Dedifferentiated amniotic fluid mesenchymal stem cell (primary cell): ENCODE measurements around the gene IGFALS.
A peak's percentile ranks its signal among the peaks of the same experiment; 100 is the strongest.

Experiments used
- DNase-seq: peaks from one replicate; pipeline ENCODE4 v3.0.0-alpha.2; 2016; ENCODE audit errors: extremely low spot score

IGFALS gene

DNA sequence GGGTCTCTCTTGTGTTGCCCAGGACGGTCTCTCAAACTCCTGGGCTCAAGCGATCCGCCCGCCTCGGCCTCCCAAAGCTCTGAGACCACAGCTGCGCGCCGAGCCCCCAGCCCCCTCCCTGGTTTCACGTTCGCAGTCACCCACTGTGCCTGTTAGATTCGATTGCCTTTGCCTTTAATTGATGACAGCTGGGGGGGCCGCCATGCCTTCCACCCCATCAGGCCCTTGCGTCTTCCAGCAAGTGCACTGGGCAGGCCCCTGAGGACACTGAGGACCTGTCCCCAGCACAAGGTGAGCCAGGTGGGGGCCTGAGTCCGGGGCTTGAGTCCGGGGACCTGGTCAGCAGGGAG, 3.3 kb downstream of the IGFALS start:
- DNase-seq = no peak

GRCh38 chr16:1789643-1790045, 3.9 kb downstream of the IGFALS start:
- no peak for DNase-seq

DNA sequence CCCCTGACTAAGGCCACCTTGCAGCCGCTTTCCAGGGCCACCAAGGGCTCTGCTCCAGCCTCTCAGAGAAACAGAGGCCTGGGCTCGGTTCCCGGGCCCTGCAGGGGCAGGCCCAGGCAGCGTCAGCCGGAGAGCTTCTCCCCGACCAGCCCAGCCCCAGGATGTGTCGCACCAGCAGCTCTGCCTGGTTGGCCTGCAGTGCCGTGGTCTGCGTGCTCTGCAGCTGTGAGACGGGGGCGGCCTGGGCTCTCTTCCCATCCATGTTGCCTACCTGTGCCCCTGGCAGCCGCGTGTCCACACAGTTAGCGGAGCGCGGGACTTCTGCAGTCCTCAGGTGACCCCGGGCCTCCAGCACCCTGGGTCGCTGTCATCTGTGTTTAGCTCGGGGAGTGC, 4.8 kb downstream of the IGFALS start:
- no peak for DNase-seq

GRCh38 chr16:1788095-1788707, 5.3 kb downstream of the IGFALS start:
- DNase-seq = no peak

DNA sequence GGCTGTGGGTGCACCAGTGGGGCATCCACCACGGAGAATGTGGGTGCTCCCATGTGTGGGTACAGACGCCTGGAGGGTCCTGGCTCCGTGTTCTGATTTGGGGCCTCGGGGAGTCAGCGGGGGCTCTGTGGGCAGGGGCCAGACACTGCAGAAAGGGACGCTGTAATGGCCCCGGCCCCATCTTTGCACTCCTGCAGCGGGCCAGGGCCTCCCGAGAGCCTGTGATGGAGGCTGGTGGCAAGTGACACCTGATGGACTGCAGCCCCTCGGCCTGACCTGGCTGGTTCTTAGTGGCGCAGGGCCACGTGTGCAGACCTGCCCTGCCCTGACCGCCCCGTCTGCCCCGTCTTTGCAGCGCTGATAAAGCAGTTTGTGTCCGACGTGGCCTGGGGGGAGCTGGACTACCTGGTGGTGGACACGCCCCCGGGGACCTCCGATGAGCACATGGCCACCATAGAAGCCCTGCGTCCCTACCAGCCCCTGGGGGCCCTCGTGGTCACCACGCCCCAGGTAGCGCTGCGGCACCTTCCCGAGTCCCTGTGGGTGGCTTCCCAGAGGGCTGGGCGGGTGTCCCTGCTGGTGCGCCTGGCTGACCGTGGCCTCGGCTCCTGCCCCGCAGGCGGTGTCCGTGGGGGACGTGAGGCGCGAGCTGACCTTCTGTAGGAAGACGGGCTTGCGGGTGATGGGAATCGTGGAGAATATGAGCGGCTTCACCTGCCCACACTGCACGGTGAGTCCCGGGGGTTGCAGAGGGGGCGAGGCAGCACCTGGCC, 6.0 kb downstream of the IGFALS start:
- DNase-seq = no peak

- DNase-seq = no peak
These were observed 6.5 kb downstream of the IGFALS start for GRCh38 chr16:1787056-1787321.

- no peak for DNase-seq
These were observed 7.1 kb downstream of the IGFALS start for GRCh38 chr16:1786242-1787055.

DNA sequence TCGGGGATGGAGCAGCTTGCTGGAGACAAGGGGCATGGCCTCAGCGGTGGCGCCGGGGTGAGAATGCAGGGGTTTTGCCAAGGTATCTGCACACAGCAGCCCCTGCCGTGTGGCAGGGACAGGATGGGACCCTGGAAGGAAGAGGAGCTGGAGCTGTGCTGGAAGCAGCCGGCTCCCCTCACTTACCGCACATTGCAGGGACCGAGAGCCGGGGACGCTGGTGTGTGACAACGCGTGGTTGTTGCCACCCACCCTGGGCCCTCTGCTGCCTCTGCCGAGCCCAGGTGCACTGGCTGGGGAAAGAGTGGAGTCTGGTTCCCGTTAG, 7.7 kb downstream of the IGFALS start:
- no peak for DNase-seq

GRCh38 chr16:1784977-1785845, 8.3 kb downstream of the IGFALS start:
- no peak for DNase-seq

DNA sequence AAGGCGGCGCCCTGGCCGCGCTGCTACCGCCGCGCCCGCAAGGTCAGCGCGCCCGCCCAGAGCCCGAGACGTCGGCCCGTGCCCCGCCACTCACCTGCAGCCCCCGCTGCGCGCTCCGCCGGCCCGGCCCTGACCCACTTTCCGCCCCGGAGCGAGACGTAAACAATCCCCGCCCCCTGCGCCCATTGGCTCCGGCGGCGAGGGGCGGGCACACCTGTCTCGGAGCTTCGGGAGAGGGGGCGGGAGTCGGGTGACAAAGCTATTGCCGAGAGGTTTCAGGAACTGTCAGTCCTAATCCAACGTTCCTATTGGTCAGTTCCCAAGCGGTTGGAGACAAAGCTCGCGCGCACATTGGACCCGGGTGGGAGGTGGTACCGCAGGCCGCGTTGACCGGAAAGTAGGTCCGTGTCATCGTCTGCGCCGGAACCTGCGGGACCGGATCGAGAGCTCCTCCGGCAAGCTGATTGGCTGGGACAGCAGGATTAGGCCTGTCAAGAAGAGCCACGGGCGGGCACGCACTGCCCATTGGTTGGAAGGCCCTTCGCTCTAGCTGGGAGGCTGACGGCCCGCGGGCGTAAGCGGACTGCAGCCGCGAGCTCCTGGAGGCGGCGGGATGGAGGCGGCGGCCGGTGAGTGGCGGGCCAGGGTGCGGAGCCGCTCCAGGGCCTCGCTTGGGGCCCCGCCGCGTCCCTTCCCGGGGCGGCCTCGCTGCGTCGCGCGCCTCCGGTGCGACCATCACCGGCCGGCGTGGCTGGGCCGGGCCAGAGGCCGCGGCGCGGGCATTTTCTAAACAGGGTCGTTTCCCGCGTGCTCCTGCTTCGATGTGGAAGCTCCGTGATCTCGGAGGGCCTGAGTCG, 10.9 kb downstream of the IGFALS start, which contains the start of the genes NUBP2 and SPSB3:
Gene NUBP2, plus strand, starts transcription at position 553 of the 857 bp plus-strand sequence. Its CDS starts 61 bp downstream, at position 614.
Gene SPSB3, minus strand, starts transcription at position 164 of the 857 bp plus-strand sequence. CDS start 1,088 bp downstream, outside the sequence.
- DNase-seq = peak; percentile 100

- no peak for DNase-seq
These were observed 11.6 kb downstream of the IGFALS start for GRCh38 chr16:1781758-1782407.

GRCh38 chr16:1781254-1781653, 12.3 kb downstream of the IGFALS start:
- no peak for DNase-seq

DNA sequence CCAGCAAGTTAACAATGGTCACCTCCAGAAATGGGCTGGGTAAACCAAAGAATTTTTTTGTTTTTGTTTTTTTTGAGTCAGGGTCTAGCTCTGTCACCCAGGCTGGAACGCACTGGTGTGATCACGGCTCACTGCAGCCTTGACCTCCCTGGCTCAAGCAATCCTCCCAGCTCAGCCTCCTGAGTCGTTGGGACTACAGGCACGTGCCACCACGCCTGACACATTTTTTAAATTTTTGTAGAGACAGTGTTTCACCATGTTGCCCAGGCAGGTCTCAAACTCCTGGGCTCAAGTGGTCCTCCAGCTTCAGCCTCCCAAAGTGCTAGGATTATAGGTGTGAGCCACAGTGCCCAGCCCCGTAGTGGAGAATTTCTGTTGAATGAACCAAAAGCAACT, 12.8 kb downstream of the IGFALS start:
- no peak for DNase-seq

DNA sequence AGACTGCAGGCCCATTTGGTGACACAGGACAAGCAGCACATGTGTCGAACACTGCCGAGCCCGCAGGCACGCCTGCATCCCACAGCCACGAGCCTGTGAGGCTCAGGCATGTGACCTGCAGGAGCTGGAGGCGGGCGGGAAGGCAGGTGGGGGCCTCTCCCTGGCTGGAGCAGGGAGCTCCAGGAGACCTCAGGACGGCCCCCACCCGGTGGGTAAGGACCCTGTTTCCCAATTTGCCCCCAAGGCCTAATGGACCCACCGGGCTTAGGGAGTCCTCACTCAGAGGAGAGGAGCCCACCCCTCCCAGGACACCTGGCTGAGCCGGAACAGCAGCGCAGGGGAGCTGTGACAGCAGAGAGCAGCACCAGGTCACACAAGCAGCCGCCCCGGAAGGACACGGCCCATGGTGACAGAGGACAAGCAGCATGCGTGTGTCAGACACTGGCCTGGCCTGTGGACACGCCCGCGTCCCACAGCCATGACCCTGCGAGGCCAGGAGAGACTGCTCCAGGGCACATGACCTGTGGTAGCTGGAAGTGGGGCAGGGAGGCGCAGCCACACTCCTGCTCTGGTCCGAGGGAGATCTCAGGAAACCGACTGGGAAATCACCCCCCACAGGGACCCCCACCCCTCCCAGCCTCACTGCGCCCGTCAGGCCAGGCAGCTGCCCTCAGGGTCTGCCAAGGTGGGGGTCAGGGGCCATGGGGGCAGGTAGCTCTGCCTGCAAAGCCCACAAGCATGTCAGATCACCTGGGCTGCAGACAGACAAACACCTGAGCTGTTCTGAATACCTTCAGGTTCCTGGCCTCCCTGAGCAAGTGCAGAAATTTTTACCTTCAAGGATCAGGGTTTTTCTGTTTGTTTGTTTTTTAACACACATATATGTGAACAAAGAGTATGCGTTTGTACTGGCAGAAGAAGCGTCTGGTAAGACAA, 13.5 kb downstream of the IGFALS start:
- DNase-seq = no peak

- no peak for DNase-seq
These were observed 14.2 kb downstream of the IGFALS start for GRCh38 chr16:1779234-1779701.

- no peak for DNase-seq
These were observed 15.0 kb downstream of the IGFALS start for GRCh38 chr16:1778200-1779179.

DNA sequence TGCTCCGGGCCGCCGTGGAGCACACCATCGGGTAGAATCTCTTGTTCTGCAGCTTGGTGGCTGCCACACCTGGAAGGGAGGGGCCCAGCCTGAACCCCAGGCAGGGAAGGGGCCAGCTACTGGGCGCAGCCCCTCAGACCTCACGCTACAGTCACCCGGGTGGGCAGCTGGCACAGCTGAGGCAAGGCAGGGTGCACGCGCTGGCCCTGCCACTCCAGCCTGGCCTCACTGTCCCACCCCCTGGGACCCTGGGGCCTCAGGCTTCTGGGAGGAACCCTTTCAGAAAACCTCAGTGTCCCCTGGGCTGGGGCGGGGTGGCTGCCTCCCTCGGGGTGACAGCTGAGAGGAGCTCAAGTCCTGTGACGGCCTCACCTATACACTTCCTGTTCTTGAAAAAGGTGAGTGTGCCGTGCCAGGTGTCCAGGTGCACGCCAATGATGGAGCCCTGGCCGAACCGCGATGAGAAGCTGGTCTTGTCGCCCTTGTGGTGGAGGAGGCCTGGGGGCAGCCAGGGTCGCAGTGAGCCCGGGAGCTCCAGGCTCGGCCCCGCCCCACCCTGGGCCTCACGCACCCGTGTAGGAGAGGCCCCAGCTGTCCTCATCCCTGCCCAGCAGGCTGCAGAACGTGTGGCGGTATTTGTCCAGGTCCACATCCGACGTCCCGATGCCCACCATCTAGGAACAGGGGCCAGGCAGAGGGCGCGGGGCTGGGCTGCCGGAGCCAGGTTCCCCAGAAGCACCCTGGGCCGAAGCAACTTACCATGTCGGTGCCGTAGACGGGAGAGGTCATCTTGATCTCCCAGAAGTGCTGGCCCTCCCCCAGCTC, 15.9 kb downstream of the IGFALS start:
- no peak for DNase-seq
